Stimulated activated CD4-positive, alpha-beta T cell treated with anti-CD3 and anti-CD28 coated beads, Interleukin-1b, Interleukin-23, amount 100 ng/mL, for 1 hour (primary cell): ENCODE measurements around the gene LRRC56.

ENCODE experiments used
- DNase-seq, 2 donors: peaks; one replicate each; pipeline ENCODE4 v3.0.0-alpha.2; 2020; ENCODE audit warnings: low read depth in 2 of 2

LRRC56 gene

DNA sequence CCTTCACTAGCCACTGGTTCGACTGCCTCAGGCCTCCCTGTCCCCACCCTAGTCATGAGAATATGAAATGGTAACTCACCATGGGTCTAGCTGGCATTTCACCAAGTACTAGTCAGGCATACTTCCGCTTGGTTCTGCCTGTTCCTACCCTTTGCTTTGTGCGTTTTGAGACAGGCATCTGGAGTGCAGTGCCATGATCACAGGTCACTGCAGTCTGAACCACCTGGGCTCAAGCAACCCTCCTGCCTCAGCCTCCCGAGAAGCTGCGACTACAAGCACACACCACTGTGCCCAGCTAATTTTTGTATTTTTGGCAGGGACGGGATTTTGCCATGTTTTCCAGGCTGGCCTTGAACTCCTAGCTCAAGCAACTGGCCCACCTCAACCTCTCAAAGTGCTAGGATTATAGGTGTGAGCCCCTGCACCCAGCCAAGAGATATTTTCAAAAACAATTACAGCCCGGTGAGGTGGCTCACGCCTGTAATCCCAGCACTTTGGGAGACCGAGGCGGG lies 16.1 kb upstream of the LRRC56 start:
- DNase-seq: no peak

DNA sequence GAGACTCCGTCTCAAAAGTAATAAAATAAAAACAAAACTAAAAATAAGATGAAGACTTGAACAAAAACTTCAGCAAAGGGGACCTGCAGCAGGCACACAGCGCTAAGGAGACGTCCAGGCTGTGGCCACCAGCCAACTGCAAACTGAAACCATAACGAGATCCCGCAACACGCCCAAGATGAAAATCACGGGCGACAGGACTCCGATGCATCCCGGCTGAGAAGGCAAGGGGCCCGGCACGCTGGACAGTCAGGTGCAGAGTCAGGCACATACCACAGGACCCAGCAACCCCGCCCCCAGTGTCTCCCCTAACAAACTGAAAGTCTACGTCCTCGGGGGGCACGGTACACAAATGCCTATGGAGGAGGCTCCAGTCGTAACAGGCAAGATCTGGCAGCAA lies 11.1 kb upstream of the LRRC56 start:
- DNase-seq: no peak

DNA sequence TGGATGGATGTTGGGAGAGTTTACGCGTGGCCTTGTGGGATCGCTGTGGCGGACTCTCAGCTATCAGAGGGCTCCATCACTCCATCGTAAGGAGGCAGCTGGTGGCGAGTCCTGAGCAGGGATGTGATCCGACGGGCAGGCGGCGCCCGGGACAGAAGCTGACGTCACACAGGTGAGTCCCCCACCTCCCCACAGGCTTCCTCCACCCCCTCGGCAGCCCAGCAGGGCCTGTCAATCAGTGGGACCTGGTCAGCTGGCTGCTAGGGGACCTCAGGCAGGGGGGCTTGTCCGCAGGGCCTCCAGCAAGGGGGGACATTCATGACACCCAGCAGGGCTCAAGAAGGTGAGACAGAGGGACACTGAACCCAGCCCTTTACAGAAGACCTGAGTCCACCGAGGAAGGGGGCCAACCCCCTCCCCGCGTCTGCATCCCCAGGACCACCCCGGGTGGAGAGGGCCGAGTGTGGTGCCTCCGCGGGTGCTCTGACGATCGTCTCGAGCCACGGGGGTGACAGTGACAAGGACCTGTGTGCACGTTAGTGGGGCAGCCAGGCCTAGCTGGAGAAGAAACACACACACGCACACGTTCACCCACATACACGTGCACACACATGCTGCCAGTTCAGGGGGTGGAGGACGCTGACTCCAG lies 9.0 kb upstream of the LRRC56 start:
- DNase-seq: no peak

DNA sequence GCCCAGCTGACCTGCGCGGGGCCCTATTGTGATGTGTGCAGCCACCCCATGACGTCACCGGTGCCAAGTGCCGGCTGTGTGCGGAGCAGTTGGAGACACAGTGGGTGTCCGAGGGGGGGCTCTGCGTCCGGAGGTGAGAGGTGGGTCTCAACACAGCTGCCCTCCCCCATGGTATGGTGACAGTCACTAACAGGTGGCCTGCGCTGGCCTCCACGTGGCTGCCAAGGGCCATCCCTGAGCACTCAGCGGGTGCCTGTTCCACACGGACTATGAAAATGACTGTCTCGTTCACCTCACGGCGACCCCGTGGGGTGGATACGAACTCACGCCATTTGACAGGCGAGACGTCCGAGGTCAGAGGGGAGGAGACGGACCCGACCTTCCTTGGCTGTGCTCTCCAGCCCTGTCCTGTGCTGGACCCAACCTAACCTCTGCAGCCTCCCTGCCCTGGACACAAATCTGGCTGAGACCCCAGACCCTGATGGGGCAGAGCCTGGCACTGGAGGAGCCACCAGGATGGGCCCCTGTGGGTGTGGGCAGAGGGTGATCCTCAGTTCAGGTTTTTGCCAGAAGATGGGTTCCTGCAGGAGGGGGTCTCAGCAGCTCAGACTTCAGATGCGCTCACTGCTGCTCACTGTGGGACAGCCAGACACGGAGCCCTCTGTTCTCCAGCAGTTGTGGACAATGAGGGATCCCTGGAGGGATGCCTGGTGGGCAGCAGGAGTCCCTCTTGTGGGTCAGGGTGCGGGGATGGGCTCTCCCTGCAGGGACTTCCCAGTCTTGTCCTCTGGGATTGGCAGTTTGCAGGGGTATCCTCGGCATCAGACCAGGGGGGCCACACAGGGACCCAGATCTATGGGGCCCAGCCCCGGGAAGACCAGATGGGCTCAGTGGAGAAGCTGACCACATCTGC lies 8.3 kb upstream of the LRRC56 start:
- no peak for DNase-seq

DNA sequence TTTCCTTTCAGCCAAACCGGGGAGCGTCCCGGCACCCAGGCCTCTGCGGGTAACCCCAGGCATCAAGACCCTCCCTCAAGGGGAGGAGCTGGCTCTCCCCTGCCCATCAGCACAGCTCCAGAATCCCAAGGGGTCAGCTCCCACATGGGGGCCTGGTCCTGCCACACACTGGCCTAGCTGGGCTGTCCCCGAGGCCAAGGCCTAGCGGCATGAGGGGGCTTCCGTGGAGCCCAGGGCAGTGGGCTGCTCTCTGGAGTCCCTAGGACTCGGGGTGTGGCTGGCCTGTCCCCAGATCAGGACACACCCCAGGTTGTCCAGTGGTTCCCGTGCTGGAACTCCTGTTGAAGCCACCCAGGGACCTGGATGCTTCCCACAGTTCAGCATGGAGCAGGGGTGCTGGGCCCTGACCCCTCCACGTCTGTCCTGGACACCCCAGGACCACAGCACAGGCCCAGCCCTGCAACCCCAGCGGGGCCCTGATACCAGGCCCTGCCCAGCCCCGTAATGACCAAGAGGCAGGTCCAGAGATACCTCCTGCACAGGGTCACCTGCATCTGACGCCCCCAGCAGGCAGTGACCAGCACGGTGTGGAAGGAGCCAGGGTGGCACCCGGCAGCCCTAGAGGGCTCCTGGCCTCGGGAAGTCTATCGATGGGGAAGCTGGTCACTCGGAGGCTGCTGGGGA lies 7.5 kb upstream of the LRRC56 start:
- no peak for DNase-seq

DNA sequence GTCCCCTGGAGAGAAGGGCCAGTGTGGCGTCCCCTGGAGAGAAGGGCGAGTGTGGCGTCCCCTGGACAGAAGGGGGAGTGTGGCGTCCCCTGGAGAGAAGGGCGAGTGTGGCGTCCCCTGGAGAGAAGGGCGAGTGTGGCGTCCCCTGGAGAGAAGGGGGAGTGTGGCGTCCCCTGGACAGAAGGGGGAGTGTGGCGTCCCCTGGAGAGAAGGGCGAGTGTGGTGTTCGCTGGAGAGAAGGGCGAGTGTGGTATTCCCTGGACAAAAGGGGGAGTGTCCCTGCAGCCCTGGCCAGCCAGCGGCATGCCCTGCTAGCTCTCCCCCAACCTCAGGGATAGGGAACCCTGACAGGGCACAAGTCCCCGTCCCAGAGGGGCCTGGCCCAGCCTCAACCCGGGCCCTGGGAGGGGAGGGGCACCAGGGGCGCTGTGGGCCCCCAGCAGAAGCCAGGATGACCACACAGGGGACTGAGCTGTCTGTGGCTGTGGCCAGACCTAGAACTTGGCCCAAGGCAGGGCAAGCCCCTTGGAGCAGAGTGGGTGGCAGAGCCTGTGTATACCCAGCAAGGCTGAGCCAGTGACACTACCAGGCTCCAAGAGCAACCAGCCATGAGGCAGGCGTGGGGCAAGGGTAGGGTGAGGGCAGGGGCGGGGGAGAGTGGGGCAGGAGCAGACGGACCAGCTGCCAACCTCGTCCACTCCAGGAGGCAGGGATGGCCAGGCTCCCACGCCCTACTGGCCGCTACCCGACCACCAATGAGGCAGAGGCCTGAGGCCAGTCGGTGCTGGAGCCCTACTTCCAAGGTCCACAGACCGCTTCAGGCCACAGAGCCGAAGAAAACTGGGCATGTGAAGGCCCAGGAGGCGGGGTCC lies 6.1 kb upstream of the LRRC56 start:
- DNase-seq: no peak

DNA sequence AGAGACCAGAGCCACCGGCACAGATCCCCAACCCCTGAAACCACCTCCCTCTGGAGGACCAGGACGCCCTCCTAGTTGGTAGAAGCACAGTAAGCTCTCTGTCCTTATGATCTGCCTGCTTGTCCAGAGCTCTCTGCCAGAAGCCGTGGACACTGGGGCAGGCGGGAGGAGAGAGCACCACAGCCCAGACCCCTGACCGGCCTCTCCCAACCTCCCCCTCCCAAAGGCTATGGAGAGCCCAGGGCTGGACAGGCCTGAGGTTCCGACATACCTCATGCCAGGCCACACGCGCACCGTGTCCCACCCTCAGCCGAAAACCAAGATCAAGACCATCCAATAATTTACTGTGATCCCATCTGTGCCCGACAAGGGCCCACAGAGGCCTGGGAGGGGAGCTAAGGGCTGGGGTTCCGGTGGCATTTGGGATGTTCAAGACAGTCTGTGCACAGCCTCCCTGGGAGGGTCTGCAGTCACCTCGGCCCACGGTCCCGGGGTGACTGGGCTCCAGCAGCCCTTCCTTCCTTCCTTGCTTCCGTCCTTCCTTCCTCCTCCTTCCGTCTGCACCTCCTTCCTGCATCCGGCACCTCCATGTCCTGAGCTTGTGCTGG lies 5.3 kb upstream of the LRRC56 start:
- DNase-seq: no peak

DNA sequence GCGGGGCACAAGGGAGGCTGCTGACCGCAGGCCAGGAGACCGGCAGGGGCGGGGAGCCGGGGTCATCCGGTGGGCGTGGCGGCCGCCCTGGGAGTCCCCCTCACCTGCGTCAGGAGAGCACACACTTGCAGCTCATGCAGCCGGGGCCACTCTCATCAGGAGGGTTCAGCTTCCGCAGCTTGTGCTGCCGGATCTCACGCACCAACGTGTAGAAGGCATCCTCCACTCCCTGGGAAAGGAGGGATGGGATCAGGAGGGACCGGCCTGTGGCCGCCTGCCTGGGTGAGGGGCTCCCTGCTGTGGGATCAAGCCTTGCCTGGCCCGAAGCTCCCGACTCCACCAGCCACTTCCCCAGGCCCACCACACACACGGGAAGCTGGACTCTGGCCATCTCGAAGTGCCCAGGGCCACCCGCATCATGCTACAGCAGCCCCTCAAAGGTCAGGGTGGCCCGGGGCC lies 4.8 kb upstream of the LRRC56 start:
- DNase-seq: no peak

DNA sequence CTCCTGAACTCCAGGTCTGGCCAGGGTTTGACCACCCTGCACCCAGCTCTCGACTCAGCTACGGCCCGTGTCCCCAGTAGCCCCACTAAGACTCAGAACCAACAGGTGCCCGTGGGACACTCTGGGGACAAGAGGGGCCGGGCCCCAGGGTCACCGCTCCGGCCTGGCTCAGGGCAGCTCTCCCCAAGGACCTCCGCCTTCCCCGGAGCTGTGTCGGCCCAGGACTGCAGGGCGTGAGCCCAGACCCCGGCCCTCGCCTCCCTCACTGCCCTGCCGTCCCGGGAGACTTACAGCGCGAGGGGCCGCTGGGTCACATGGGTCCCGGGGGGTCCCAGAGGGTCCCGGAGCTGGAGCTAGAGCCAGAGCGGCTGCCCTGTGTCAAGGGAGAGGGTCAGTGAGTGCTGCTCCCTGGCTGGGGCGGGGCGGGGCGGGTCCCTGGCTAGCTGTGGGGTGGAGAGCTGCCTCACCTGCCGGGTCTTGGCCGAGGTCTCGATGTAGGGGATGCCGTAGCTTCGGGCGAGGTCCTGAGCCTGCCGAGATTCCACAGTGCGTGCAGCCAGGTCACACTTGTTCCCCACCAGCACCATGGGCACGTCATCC lies 4.2 kb upstream of the LRRC56 start:
- no peak for DNase-seq

DNA sequence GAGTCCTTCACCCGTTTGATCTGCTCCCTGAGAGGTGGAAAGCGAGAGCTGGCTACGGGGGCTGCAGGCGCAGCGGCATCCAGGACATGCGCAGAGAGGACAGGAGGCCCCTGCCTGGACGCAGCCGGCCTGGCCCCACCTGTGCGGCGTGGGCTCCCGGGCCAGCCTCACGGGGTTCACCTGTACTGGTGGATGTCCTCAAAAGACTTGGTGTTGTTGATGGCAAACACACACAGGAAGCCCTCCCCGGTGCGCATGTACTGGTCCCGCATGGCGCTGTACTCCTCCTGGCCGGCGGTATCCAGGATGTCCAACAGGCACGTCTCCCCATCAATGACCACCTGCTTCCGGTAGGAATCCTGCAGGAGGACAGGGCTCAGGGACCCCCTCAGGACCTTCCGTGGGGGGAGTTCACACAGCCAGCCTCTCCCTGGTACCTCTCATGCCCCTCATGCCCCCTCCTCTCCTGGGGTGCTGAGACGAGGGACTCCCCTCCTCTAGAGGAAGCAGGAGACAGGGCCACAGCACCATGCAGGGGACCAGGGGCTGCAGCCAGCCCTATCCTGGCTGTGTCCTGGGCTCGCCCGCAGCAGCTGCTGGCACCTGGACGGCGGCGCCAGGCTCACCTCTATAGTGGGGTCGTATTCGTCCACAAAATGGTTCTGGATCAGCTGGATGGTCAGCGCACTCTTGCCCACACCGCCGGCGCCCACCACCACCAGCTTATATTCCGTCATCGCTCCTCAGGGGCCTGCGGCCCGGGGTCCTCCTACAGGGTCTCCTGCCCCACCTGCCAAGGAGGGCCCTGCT lies 3.5 kb upstream of the LRRC56 start:
- DNase-seq: no peak

DNA sequence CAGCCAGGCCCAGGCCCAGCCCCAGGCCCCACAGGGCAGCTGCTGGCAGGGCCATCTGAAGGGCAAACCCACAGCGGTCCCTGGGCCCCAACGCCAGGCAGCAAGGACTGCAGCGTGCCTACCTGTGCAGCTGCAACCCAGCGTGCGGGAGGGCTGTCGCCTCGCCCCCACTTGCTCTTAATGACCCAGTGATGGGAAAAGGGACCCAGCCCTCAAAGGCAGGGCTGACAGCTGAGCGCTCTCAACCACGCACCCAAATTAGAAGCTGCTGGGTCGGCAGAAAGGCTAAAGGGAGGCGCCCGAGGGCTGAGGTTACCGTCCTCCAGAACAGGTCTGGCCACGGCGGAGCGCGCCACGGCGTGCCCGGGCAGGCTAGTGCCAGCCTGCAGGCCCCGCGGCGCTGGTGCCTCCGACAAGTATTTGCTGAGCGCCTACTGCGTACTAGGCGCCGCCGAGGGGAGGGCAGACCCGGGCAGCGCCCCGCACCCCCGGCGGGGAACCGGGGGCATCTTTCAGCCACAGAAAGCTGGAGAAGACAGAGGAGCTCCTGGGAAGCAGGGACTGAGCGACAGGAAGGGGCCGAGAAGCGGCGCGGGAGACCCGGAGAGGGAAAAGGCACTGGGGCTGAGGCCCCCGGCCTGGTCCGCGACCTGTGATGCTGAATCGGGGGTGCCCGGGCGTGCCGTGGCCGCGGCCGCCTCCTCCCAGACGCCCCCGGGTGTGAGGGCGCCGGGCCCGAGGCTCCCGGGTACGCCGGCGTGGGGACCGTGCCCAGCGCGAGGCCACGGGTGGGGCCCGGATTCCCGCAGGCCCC lies 2.7 kb upstream of the LRRC56 start:
- DNase-seq: no peak

DNA sequence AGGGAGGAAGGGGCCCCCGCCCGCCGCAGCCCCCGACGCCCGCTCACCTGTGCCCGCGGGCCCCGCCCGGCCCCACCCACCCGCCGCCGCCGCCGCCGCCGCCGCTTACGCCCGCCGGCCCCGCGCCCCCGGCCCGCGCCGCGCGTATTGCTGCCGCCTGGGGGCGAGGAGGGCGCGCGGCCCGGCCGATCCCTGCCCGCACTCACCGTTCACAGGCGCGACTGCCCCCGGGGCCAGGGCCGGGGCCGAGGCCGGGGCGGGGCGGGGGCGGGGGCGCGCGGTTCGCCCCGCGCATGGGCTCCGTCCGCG lies 2.2 kb upstream of the LRRC56 start:
- no peak for DNase-seq

DNA sequence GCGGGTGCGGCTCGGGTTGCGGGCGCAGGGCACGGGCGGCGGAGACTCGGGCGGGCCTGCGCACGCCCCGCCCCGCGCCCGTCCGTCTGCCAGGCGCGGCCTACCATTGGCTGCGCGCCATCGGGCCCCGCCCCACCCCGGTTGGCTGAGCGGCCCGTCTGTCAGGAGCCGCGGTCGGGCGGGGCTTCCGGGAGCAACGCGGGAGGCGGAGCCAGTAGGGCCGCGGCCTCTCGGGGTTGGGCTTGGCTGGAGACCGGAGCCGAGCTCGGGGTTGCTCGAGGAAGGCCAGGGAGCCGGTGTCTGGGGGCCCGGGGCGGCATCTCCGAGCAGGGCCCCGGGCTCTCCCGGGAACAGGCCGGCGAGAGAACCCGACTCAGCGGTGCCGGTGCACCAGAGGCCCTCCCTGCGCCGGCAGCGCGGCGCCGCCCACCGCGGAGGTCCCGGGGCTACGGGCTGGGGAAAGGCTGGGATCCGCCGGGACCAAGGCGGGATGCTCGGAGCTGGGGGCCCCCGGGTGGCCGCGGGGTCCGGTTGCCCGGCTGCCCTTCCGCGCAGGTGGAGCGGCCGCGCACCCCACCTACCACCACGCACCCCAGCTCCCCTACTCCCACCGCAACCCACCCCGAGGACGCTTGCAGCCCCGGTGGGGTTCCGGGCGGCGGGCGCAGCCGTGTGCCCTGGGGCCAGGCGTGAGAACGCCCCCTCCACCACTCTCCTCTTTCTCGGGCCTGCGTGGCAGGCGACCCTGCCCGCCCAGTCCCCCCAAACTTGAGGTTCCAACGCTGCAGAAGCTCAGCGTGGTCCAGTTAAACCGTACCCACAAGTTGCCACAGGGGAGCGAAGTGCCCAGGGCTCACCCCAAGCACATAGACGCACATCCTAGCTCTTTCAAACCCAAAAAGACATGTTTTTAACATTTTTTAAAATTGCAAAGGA lies 1.5 kb upstream of the LRRC56 start, which contains the start of gene HRAS:
Gene HRAS (minus strand): TSS at position 58 of the 936 bp plus-strand sequence.
- DNase-seq: peak; percentile 93 to 95

DNA sequence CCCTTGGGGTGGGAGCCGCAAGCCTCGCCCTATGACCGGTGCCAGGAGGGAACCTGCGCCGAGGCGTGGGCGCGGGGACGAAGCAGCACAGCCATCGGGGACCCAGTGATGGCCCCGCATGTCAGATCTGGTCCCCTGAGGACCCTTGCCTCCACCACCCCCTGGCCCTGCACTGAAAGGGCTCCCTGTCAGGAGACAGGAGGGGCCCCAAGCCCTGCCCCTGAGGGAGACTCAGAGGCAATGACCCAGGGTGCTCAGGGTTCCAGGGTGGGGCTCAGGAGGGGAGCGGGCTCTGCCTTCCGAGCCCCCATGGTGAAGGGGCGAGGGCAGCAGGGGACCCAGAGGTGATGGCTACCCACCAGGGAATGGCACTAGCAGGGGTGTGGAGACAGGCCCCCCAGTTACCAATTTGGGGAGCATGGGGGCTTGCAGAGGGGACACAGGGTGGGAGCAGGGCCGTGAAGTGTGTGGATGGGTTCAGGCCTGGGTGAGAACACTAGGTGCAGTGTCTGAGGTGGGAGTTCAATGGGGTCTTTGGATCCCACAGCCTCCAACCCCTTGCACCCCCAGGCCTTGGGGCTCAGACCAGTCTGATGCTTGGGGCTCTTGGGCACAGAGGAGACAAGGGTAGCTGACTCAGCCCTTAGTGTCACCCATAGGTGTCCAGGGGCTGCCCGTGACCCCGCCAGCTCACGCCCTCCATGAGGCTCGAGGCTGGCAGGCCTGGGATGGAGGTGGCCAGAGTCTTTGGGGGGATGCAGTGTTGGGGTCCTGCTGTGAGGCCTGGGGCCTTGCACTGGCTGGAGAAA lies 499 bp downstream of the LRRC56 start:
- DNase-seq: no peak

DNA sequence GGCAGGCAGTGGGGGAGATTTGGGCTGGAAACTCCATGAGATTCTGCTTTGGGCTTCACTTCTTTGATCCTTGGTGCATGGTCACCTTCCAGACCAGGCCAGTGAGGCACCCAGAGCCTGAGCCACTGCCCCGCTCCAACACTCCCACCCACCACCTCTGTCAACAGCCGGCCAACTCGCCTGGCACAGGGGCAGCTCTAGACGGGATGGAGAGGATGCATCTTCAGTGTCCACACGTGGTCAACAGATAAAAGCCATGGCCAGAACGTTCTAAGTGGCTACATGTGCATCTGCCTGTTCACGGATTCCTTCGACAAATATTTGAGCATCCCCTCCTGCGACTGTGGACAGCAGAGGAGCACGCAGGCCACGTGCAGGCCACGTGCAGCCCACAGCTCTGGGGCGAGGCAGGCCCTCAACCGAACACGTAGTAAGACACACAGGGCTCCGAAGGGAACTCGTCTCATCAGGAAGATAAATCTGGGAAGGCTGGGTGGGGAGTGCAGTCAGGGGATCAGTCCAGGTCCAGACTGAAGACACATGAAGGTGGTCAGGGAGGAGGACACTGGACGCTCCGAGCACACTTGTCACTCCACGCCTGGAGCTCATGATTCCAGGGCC lies 1.2 kb downstream of the LRRC56 start:
- no peak for DNase-seq

DNA sequence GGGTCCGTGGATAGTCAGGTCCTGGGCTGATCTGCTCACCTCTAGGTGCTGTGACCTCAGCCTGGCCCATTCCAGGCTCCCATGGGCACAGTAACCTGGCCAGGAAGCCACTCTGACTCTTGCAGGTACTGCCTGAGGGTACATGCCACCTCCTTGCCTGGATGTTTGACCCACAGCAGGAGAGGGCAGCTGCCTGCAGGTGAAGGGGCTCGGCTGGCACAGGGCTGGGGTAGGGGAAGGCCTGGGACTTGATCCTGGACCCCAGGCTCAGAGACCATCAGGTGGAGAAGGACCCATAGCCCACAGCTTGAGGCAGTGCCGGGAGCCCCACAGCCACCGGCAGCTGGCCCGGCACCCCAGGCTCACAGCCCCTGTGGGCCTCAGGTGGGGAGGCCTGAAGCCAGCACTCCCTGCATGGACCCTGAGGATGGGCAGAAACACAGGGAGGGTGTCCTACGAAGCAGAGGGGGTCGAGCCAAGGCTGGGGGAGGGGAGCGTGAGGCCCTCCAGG lies 2.7 kb downstream of the LRRC56 start:
- no peak for DNase-seq
